Activated naive CD8-positive, alpha-beta T cell treated with anti-CD3 and anti-CD28 coated beads for 36 hours (primary cell): Measurements from ENCODE around the gene MPIG6B. TPM values are rescaled to one million over a fixed set of nuclear protein-coding genes. Genes with fewer than 3 reads are reported as not detected.

Experiments used
- DNase-seq: peaks from one replicate; pipeline ENCODE4 v3.0.0; 2021
- H3K27ac Mint-ChIP-seq: one replicate; pipeline ENCODE4 v1.8.0; 2022; ENCODE audit warnings: mild to moderate bottlenecking, moderate library complexity, mixed read lengths
- H3K27me3 Mint-ChIP-seq: one replicate; pipeline ENCODE4 v1.8.0; 2022; ENCODE audit warnings: mild to moderate bottlenecking, mixed read lengths
- H3K36me3 Mint-ChIP-seq: one replicate; pipeline ENCODE4 v1.8.0; 2021; ENCODE audit warnings: mild to moderate bottlenecking, mixed read lengths
- H3K4me1 Mint-ChIP-seq: one replicate; pipeline ENCODE4 v1.8.0; 2021; ENCODE audit warnings: mixed read lengths
- H3K4me3 Mint-ChIP-seq: one replicate; pipeline ENCODE4 v1.8.0; 2022; ENCODE audit warnings: mild to moderate bottlenecking, moderate library complexity, mixed read lengths
- H3K9me3 Mint-ChIP-seq: one replicate; pipeline ENCODE4 v1.8.0; 2022; ENCODE audit warnings: mixed read lengths
- total RNA-seq, 2 experiments: library from RNA; stranded (reverse); gene quantifications; one replicate each; pipeline ENCODE4 v1.2.3, GENCODE V29; 2021

MPIG6B gene
- total RNA-seq, 2 experiments from 2014 or later, result 0.16 to 0.56 TPM

DNA sequence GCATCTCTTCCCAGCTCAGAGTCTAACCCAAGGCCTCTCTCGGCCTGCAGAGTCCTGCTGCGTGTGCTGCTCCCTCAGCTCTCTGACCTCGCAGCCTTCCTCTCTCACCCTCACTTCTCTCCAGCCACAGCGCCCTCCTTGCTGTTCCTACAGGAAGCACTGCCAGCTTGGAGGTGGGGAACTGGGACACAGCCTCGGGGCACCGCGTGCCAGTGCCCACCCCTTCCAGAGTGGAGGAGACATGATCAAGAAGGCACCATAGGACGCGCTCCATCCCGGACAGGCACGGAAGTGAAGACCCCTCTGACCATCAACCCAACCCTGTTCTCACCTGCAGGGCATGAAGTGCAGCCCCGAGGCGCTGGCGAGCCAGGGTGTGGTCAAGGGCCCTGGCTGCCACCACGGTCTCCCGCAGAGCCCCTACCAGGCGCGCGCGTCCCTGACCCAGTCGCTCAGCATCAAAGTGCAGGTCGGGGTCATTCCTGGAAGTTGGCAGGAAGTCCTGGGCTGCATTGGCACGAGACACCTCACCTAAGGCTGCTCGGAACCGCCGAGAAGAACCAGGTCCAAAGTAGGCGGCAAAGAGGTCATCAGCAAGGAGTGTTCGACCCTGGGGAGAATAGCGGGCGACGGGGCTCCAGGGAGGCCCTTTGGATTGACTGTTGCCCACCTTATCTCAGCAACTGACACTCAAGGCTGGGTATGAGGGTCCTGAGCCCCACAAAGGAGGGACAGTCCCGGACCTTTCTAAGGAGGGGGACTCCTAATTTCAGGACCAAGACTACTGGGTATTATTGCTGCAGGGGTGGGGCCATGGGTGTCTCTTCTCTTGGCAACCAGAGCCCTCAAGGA, 52.7 kb downstream of the MPIG6B start:
- H3K9me3 Mint-ChIP-seq, result peaks cover 2% of the 10 kb centered on the region
- H3K27me3 Mint-ChIP-seq, result peaks cover 6% of the 10 kb centered on the region
- H3K27ac Mint-ChIP-seq, result peak overlapping the region; percentile 51
- H3K36me3 Mint-ChIP-seq, result peaks cover 25% of the 10 kb centered on the region
- DNase-seq, result no peak
- peaks cover 37% of the 10 kb centered on the region for H3K4me1 Mint-ChIP-seq
- H3K4me3 Mint-ChIP-seq, result no peak overlapping the region

Other genes with a start within 250 kb of the MPIG6B start
- 10 to 100 TPM; 17.7 to 18.5 TPM for gene MICB, start 225.2 kb upstream of the MPIG6B start, total RNA-seq
- gene MCCD1, start 194.4 kb upstream of the MPIG6B start, total RNA-seq, result not detected
- gene DDX39B, start 181.4 kb upstream of the MPIG6B start, total RNA-seq, result 100 to 1,000 TPM; 570 to 580 TPM
- 1 to 10 TPM; 1.0 to 1.5 TPM for gene ATP6V1G2, start 176.8 kb upstream of the MPIG6B start, total RNA-seq
- gene NFKBIL1, start 175.8 kb upstream of the MPIG6B start, total RNA-seq, result 10 to 100 TPM; 10.6 TPM
- 100 to 1,000 TPM; 328 to 335 TPM for gene LTA, start 151.1 kb upstream of the MPIG6B start, total RNA-seq
- 100 to 1,000 TPM; 114 to 115 TPM for gene TNF, start 147.8 kb upstream of the MPIG6B start, total RNA-seq
- 100 to 1,000 TPM; 273 TPM for gene LTB, start 140.9 kb upstream of the MPIG6B start, total RNA-seq
- gene LST1, start 137.1 kb upstream of the MPIG6B start, total RNA-seq, result 10 to 100 TPM; 29.1 TPM
- gene NCR3, start 130.4 kb upstream of the MPIG6B start, total RNA-seq, result 10 to 100 TPM; 28.7 to 31.2 TPM
- 100 to 1,000 TPM; 150 to 157 TPM for gene AIF1, start 108.1 kb upstream of the MPIG6B start, total RNA-seq
- 100 to 1,000 TPM; 244 to 252 TPM for gene PRRC2A, start 102.7 kb upstream of the MPIG6B start, total RNA-seq
- 100 to 1,000 TPM; 244 to 246 TPM for gene BAG6, start 70.7 kb upstream of the MPIG6B start, total RNA-seq
- 1 to 10 TPM; 5.1 to 5.7 TPM for gene APOM, start 67.5 kb upstream of the MPIG6B start, total RNA-seq
- 10 to 100 TPM; 10.8 to 11.1 TPM for gene C6orf47, start 62.6 kb upstream of the MPIG6B start, total RNA-seq
- gene GPANK1, start 58.4 kb upstream of the MPIG6B start, total RNA-seq, result 10 to 100 TPM; 33.3 to 37.0 TPM
- 100 to 1,000 TPM; 297 to 307 TPM for gene CSNK2B, start 57.3 kb upstream of the MPIG6B start, total RNA-seq
- 10 to 100 TPM; 17.6 to 21.4 TPM for gene LY6G5B, start 53.4 kb upstream of the MPIG6B start, total RNA-seq
- 1 to 10 TPM; 2.3 to 2.4 TPM for gene LY6G5C, start 42.3 kb upstream of the MPIG6B start, total RNA-seq
- 10 to 100 TPM; 33.3 to 35.8 TPM for gene ABHD16A, start 20.0 kb upstream of the MPIG6B start, total RNA-seq
- not detected for gene LY6G6F, start 16.5 kb upstream of the MPIG6B start, total RNA-seq
- gene LY6G6D, start 8.0 kb upstream of the MPIG6B start, total RNA-seq, result not detected
- gene LY6G6C, start 1.6 kb upstream of the MPIG6B start, total RNA-seq, result not detected
- 1 to 10 TPM; 3.5 to 3.8 TPM for gene DDAH2, start 5.9 kb downstream of the MPIG6B start, total RNA-seq
- 100 to 1,000 TPM; 328 to 329 TPM for gene CLIC1, start 13.2 kb downstream of the MPIG6B start, total RNA-seq
- 10 to 100 TPM; 48.1 to 53.4 TPM for gene MSH5, start 16.6 kb downstream of the MPIG6B start, total RNA-seq
- gene SAPCD1, start 39.3 kb downstream of the MPIG6B start, total RNA-seq, result 1 to 10 TPM; 7.6 to 9.5 TPM
- 1 to 10 TPM; 1.6 to 1.7 TPM for gene VWA7, start 54.0 kb downstream of the MPIG6B start, total RNA-seq
- gene VARS1, start 72.4 kb downstream of the MPIG6B start, total RNA-seq, result 100 to 1,000 TPM; 176 to 181 TPM
- 100 to 1,000 TPM; 145 TPM for gene LSM2, start 83.6 kb downstream of the MPIG6B start, total RNA-seq
- gene HSPA1L, start 91.9 kb downstream of the MPIG6B start, total RNA-seq, result 1 to 10 TPM; 1.2 to 1.5 TPM
- gene HSPA1A, start 92.2 kb downstream of the MPIG6B start, total RNA-seq, result 10 to 100 TPM; 24.3 to 24.8 TPM
- gene HSPA1B, start 104.4 kb downstream of the MPIG6B start, total RNA-seq, result 10 to 100 TPM; 21.6 to 24.3 TPM
- 10 to 100 TPM; 12.4 to 12.9 TPM for gene NEU1, start 139.4 kb downstream of the MPIG6B start, total RNA-seq
- under 1 TPM in 1 of 2 experiments, not detected in 1; 0.30 TPM for gene SLC44A4, start 155.6 kb downstream of the MPIG6B start, total RNA-seq
- gene EHMT2, start 174.3 kb downstream of the MPIG6B start, total RNA-seq, result 10 to 100 TPM; 63.4 to 64.0 TPM
- gene ZBTB12, start 178.7 kb downstream of the MPIG6B start, total RNA-seq, result 1 to 10 TPM; 3.1 to 3.2 TPM
- 1 to 10 TPM in 1 of 2 experiments, under 1 TPM in 1; 0.42 to 1.6 TPM for gene C2, start 204.3 kb downstream of the MPIG6B start, total RNA-seq
- gene CFB, start 222.7 kb downstream of the MPIG6B start, total RNA-seq, result under 1 TPM; 0.52 to 0.82 TPM
- 10 to 100 TPM; 73.8 to 75.5 TPM for gene NELFE, start 235.6 kb downstream of the MPIG6B start, total RNA-seq
- gene SKIC2, start 235.8 kb downstream of the MPIG6B start, total RNA-seq, result 10 to 100 TPM; 84.6 to 90.9 TPM
- 10 to 100 TPM; 15.6 to 16.3 TPM for gene DXO, start 248.8 kb downstream of the MPIG6B start, total RNA-seq